ENCODE results near the gene DTX1. TPM values are rescaled to one million over a fixed set of nuclear protein-coding genes. Genes with fewer than 3 reads are reported as not detected.

DTX1 gene
- total and polyA plus RNA-seq, 2 donors (not counting 1 experiment from before 2014, with no cell fraction given) = 47.0 to 49.5 TPM

DNA sequence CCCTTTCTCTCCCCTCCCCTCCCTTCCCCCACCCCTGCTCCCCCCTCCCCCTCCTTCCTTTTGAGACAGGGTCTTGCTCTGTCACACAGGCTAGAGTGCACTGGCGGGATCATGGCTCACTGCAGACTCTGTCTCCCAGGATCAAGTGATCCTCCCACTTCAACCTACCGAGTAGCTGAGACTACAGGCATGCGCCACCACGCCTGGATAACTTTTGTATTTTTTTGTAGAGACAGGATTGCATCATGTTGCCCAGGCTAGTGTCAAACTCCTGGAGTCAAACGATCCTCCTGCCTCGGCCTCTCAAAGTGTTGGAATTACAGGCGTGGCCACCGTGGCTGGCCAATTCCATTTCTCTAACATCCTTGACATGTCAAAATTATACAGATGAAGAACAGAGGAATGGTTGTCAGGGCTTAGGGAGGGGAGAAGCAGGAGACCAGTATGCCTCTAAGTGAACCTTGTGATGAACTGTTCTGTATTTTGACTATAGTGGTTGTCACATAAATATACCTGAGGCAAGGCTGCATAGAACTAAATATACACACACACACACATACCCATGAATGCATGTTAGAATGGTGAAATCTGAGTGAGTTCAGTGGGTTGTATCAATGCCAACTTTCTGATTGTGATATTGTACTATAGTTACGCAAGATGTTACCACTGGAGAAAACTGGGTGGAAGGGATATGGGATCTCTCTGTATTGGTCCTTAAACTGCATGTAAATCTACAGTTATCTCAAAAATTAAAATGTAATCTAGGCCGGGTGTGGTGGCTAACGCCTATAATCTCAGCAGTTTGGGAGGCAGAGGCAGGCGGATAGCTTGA, 89.4 kb downstream of the DTX1 start:
- Histone ChIP-seq H3K4me1 (ENCODE audit: control insufficient read depth in 2 of 2, insufficient read depth in 2 of 2, low read length in 2 of 2) (peaks cover 14 to 17% of the 10 kb centered on the region in 2 donors), H3K9me3 (ENCODE audit: control extremely low read depth in 1 of 3, control insufficient read depth in 2 of 3, insufficient read depth in 1 of 3, low read length in 2 of 3) (peaks cover 0 to 6% (median 1%) of the 10 kb centered on the region in 3 donors), H4K20me1 (ENCODE audit: control insufficient read depth, insufficient read depth, low read length, poor library complexity, severe bottlenecking) (no peaks in the 10 kb centered on the region), H3K9ac (ENCODE audit: low read length) (no peak overlapping the region), H3K4me2 (replicated peaks; ENCODE audit: low read depth, low read length, poor library complexity, severe bottlenecking) (no peak overlapping the region), H3K79me2 (ENCODE audit: control insufficient read depth, insufficient read depth, low read length) (no peaks in the 10 kb centered on the region), H3K36me3 (replicated peaks in 1 of 2; ENCODE audit: control extremely low read depth in 1 of 2, control insufficient read depth in 1 of 2, extremely low read depth in 1 of 2, insufficient read depth in 2 of 2, low read length in 1 of 2) (no peaks in the 10 kb centered on the region), H2AFZ (ENCODE audit: insufficient read depth, low read depth, low read length, poor library complexity, severe bottlenecking) (no peak overlapping the region), H3K4me3 (ENCODE audit: control extremely low read depth in 1 of 5, extremely low read depth in 1 of 5, insufficient read depth in 1 of 5, low read depth in 2 of 5, low read length in 4 of 5) (no peak overlapping the region), H3K27me3 (replicated peaks in 1 of 4; ENCODE audit: control extremely low read depth in 1 of 4, control insufficient read depth in 3 of 4, insufficient read depth in 4 of 4, low read length in 3 of 4) (no peaks in the 10 kb centered on the region), H3K27ac (ENCODE audit: low read length in 2 of 2) (no peak overlapping the region)
- no peak overlapping the region for H3K4me3 Mint-ChIP-seq
- no peak for TF ChIP-seq EZH2 (IDR thresholded peaks at IDR 0.05; ENCODE audit: borderline replicate concordance, insufficient read depth, low read depth, low read length, poor library complexity, severe bottlenecking)
- TF ChIP-seq, protein P1, sequence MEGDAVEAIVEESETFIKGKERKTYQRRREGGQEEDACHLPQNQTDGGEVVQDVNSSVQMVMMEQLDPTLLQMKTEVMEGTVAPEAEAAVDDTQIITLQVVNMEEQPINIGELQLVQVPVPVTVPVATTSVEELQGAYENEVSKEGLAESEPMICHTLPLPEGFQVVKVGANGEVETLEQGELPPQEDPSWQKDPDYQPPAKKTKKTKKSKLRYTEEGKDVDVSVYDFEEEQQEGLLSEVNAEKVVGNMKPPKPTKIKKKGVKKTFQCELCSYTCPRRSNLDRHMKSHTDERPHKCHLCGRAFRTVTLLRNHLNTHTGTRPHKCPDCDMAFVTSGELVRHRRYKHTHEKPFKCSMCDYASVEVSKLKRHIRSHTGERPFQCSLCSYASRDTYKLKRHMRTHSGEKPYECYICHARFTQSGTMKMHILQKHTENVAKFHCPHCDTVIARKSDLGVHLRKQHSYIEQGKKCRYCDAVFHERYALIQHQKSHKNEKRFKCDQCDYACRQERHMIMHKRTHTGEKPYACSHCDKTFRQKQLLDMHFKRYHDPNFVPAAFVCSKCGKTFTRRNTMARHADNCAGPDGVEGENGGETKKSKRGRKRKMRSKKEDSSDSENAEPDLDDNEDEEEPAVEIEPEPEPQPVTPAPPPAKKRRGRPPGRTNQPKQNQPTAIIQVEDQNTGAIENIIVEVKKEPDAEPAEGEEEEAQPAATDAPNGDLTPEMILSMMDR (IDR thresholded peaks at IDR 0.05) = no peak
- H3K9me3 Mint-ChIP-seq (ENCODE audit: insufficient read depth) = peaks cover 3% of the 10 kb centered on the region
- H3K4me1 Mint-ChIP-seq = peaks cover 16% of the 10 kb centered on the region
- 98% methylated on average over 8 of the region's 12 CpGs for WGBS (ENCODE audit: insufficient coverage)
- no peak for ATAC-seq (ENCODE audit: low read depth)
- H3K27me3 Mint-ChIP-seq = no peaks in the 10 kb centered on the region
- intact Hi-C loops (cut with micrococcal nuclease) = no loop called here
- ChIA-PET POLR2A (no interaction called here), CTCF (interaction anchor here (0.9 kb wide), 1 partner anchor 28 kb away, joined by 4 read pairs; no protein-coding TSS in a partner anchor)
- DNase-seq = no peak
- H3K27ac Mint-ChIP-seq = no peak overlapping the region

DNA sequence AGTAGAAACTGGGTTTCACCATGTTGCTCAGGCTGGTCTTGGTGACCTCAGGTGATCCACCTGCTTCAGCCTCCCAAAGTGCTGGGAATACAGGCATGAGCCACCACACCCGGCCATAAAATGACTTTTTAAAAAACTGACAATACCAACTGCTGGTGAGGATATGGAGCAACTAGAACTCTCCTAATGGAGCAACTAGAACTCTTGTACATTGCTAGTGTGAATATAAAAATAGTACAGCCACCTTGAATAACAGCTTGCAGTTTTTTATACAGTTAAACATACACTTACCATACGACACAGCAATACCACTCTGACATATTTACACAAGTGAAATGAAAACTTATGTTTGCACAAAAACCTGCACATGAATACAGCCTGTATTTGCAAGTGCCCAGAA, 90.5 kb downstream of the DTX1 start:
- Histone ChIP-seq H3K79me2 (ENCODE audit: control insufficient read depth, insufficient read depth, low read length) (no peaks in the 10 kb centered on the region), H3K27ac (ENCODE audit: low read length in 2 of 2) (no peak overlapping the region), H3K27me3 (replicated peaks in 1 of 4; ENCODE audit: control extremely low read depth in 1 of 4, control insufficient read depth in 3 of 4, insufficient read depth in 4 of 4, low read length in 3 of 4) (peaks cover 0 to 3% (median 0%) of the 10 kb centered on the region in 4 experiments), H3K9ac (ENCODE audit: low read length) (no peak overlapping the region), H3K4me3 (ENCODE audit: control extremely low read depth in 1 of 5, extremely low read depth in 1 of 5, insufficient read depth in 1 of 5, low read depth in 2 of 5, low read length in 4 of 5) (no peak overlapping the region), H3K9me3 (ENCODE audit: control extremely low read depth in 1 of 3, control insufficient read depth in 2 of 3, insufficient read depth in 1 of 3, low read length in 2 of 3) (peaks cover 0 to 6% (median 1%) of the 10 kb centered on the region in 3 donors), H3K4me2 (replicated peaks; ENCODE audit: low read depth, low read length, poor library complexity, severe bottlenecking) (no peak overlapping the region), H4K20me1 (ENCODE audit: control insufficient read depth, insufficient read depth, low read length, poor library complexity, severe bottlenecking) (no peaks in the 10 kb centered on the region), H3K36me3 (replicated peaks in 1 of 2; ENCODE audit: control extremely low read depth in 1 of 2, control insufficient read depth in 1 of 2, extremely low read depth in 1 of 2, insufficient read depth in 2 of 2, low read length in 1 of 2) (no peaks in the 10 kb centered on the region), H2AFZ (ENCODE audit: insufficient read depth, low read depth, low read length, poor library complexity, severe bottlenecking) (no peak overlapping the region), H3K4me1 (ENCODE audit: control insufficient read depth in 2 of 2, insufficient read depth in 2 of 2, low read length in 2 of 2) (peaks cover 10 to 11% of the 10 kb centered on the region in 2 donors)
- peaks cover 3% of the 10 kb centered on the region for H3K9me3 Mint-ChIP-seq (ENCODE audit: insufficient read depth)
- intact Hi-C loops (cut with micrococcal nuclease) = no loop called here
- TF ChIP-seq EZH2 (IDR thresholded peaks at IDR 0.05; ENCODE audit: borderline replicate concordance, insufficient read depth, low read depth, low read length, poor library complexity, severe bottlenecking) = no peak
- TF ChIP-seq, protein P1 (IDR thresholded peaks at IDR 0.05) = no peak
- no peak overlapping the region for H3K27ac Mint-ChIP-seq
- peaks cover 1% of the 10 kb centered on the region for H3K27me3 Mint-ChIP-seq
- H3K4me1 Mint-ChIP-seq = peaks cover 16% of the 10 kb centered on the region
- H3K4me3 Mint-ChIP-seq = no peak overlapping the region
- DNase-seq = no peak
- WGBS (ENCODE audit: insufficient coverage) = no CpG with 5 or more reads among the region's 2 CpGs
- ATAC-seq (ENCODE audit: low read depth) = no peak
- ChIA-PET CTCF (interaction anchor here (1.1 kb wide), 1 partner anchor 25 kb away, joined by 3 read pairs; no protein-coding TSS in a partner anchor), POLR2A (no interaction called here)
